ENCODE data around the gene GTF2A1L.
"Not testable (repeated sequence)": the region's sequence is repeated elsewhere in the genome, so short reads cannot be mapped to it uniquely, and the experiment has no call there.

GTF2A1L gene

GRCh38 chr2:48699348-48699930 lies 81.8 kb downstream of the GTF2A1L start:
- DNase-seq (ENCODE audit: low read depth in 2 of 2, low spot score in 1 of 2), result no peak

- DNase-seq (ENCODE audit: low read depth in 2 of 2, low spot score in 1 of 2), result not testable (repeated sequence)
Observed at GRCh38 chr2:48703621-48704020, 86.0 kb downstream of the GTF2A1L start.

- no peak for DNase-seq (ENCODE audit: low read depth in 2 of 2, low spot score in 1 of 2)
Observed at GRCh38 chr2:48707466-48707865, 89.8 kb downstream of the GTF2A1L start.

- DNase-seq (ENCODE audit: low read depth in 2 of 2, low spot score in 1 of 2), result no peak
Observed at GRCh38 chr2:48709096-48710034, 91.7 kb downstream of the GTF2A1L start.

GRCh38 chr2:48711343-48711742 lies 93.7 kb downstream of the GTF2A1L start:
- no peak for DNase-seq (ENCODE audit: low read depth in 2 of 2, low spot score in 1 of 2)

- no peak for DNase-seq (ENCODE audit: low read depth in 2 of 2, low spot score in 1 of 2)
Observed at GRCh38 chr2:48712151-48712550, 94.5 kb downstream of the GTF2A1L start.

GRCh38 chr2:48713647-48714046 lies 96.0 kb downstream of the GTF2A1L start:
- DNase-seq (ENCODE audit: low read depth in 2 of 2, low spot score in 1 of 2), result no peak

- DNase-seq (ENCODE audit: low read depth in 2 of 2, low spot score in 1 of 2), result no peak
Observed at GRCh38 chr2:48714245-48714644, 96.6 kb downstream of the GTF2A1L start.

- DNase-seq (ENCODE audit: low read depth in 2 of 2, low spot score in 1 of 2), result no peak
Observed at GRCh38 chr2:48715042-48715899, 97.6 kb downstream of the GTF2A1L start.

- DNase-seq (ENCODE audit: low read depth in 2 of 2, low spot score in 1 of 2), result no peak
Observed at GRCh38 chr2:48715956-48716355, 98.3 kb downstream of the GTF2A1L start.

GRCh38 chr2:48717846-48718245 lies 100.2 kb downstream of the GTF2A1L start:
- no peak for DNase-seq (ENCODE audit: low read depth in 2 of 2, low spot score in 1 of 2)

GRCh38 chr2:48719480-48720177 lies 102.0 kb downstream of the GTF2A1L start:
- no peak for DNase-seq (ENCODE audit: low read depth in 2 of 2, low spot score in 1 of 2)

- DNase-seq (ENCODE audit: low read depth in 2 of 2, low spot score in 1 of 2), result no peak
Observed at GRCh38 chr2:48721158-48721557, 103.5 kb downstream of the GTF2A1L start.

GRCh38 chr2:48722391-48722790 lies 104.7 kb downstream of the GTF2A1L start:
- no peak for DNase-seq (ENCODE audit: low read depth in 2 of 2, low spot score in 1 of 2)

- DNase-seq (ENCODE audit: low read depth in 2 of 2, low spot score in 1 of 2), result no peak
Observed at GRCh38 chr2:48723129-48723528, 105.5 kb downstream of the GTF2A1L start.

- no peak for DNase-seq (ENCODE audit: low read depth in 2 of 2, low spot score in 1 of 2)
Observed at GRCh38 chr2:48724278-48724677, 106.6 kb downstream of the GTF2A1L start.

- DNase-seq (ENCODE audit: low read depth in 2 of 2, low spot score in 1 of 2), result no peak
Observed at GRCh38 chr2:48725696-48726494, 108.2 kb downstream of the GTF2A1L start.

- DNase-seq (ENCODE audit: low read depth in 2 of 2, low spot score in 1 of 2), result no peak
Observed at GRCh38 chr2:48727560-48727959, 109.9 kb downstream of the GTF2A1L start.

- no peak for DNase-seq (ENCODE audit: low read depth in 2 of 2, low spot score in 1 of 2)
Observed at GRCh38 chr2:48728295-48728694, 110.6 kb downstream of the GTF2A1L start.

GRCh38 chr2:48728840-48729239 lies 111.2 kb downstream of the GTF2A1L start:
- DNase-seq (ENCODE audit: low read depth in 2 of 2, low spot score in 1 of 2), result no peak

Measured in stimulated activated CD8-positive, alpha-beta memory T cell treated with anti-CD3 and anti-CD28 coated beads, Interleukin-4, amount 100 ng/mL, for 4 hours (primary cell).